VCaP (cell line): Measurements from ENCODE around the gene MANSC1.
A peak's percentile ranks its signal among the peaks of the same experiment; 100 is the strongest.
"Not testable (repeated sequence)": the region's sequence is repeated elsewhere in the genome, so short reads cannot be mapped to it uniquely, and the experiment has no call there.

Experiments used
- H3K27ac ChIP-seq: fragments of 450-650 bp; 2 replicates; pipeline ENCODE4 v1.5.1; 2017
- CTCF ChIP-seq: fragments of 450-650 bp; conservative IDR thresholded peaks from 2 replicates; pipeline ENCODE4 v1.5.1; 2017; ENCODE audit warnings: mild to moderate bottlenecking, moderate library complexity

MANSC1 gene

GRCh38 chr12:12331244-12331771 is 18.7 kb downstream of the MANSC1 start:
- peak overlapping the region; percentile 57 for H3K27ac ChIP-seq
- TF ChIP-seq CTCF, result no peak

GRCh38 chr12:12327802-12328201 is 22.2 kb downstream of the MANSC1 start:
- H3K27ac ChIP-seq, result peak overlapping the region; percentile 19; the same call in 1 of the 2 replicates
- peak; percentile 87 for TF ChIP-seq CTCF

- TF ChIP-seq CTCF, result no peak
Measured at GRCh38 chr12:12326262-12326661, 23.8 kb downstream of the MANSC1 start.

GRCh38 chr12:12323591-12323990 is 26.5 kb downstream of the MANSC1 start:
- H3K27ac ChIP-seq, result no peak overlapping the region
- TF ChIP-seq CTCF, result no peak

More at GRCh38 chr12:12326262-12326661, 23.8 kb downstream of the MANSC1 start:
- H3K27ac ChIP-seq, result no peak overlapping the region

GRCh38 chr12:12323118-12323517 is 26.9 kb downstream of the MANSC1 start:
- no peak overlapping the region for H3K27ac ChIP-seq
- no peak for TF ChIP-seq CTCF

GRCh38 chr12:12319451-12320183 is 30.4 kb downstream of the MANSC1 start:
- peak overlapping the region; percentile 75 for H3K27ac ChIP-seq
- no peak for TF ChIP-seq CTCF

- H3K27ac ChIP-seq, result no peak overlapping the region
Measured at GRCh38 chr12:12315838-12316237, 34.2 kb downstream of the MANSC1 start.

GRCh38 chr12:12310695-12311094 is 39.3 kb downstream of the MANSC1 start:
- not testable (repeated sequence) for H3K27ac ChIP-seq

More at GRCh38 chr12:12315838-12316237, 34.2 kb downstream of the MANSC1 start:
- TF ChIP-seq CTCF, result no peak
